Stomach (tissue), 9 donors: ENCODE measurements around the gene ETS1. TPM values are rescaled to one million over a fixed set of nuclear protein-coding genes. Genes with fewer than 3 reads are reported as not detected.

ENCODE experiments used
- DNase-seq, 2 donors: peaks; one replicate each; pipeline versions ENCODE4 v3.0.0 to v3.0.0-alpha.2; 2013 to 2019
- H3K27ac ChIP-seq, 5 donors: fragments of 200-600 bp in 4 of 5; sonication (generic) in 4 of 5; one replicate each; pipeline ENCODE4 v1.5.1; 2013 to 2019; ENCODE audit warnings: mild to moderate bottlenecking in 1 of 5, moderate library complexity in 1 of 5
- H3K27me3 ChIP-seq, 3 donors: fragments of 200-600 bp; sonication (generic); one replicate each; pipeline ENCODE4 v1.5.1; 2017 to 2019; ENCODE audit warnings: mixed run types in 1 of 3
- H3K36me3 ChIP-seq, 4 donors: fragments of 200-600 bp; sonication (generic); 1 replicate in 3 of 4; 2 replicates in 1 of 4; pipeline ENCODE4 v1.5.1; 2016 to 2019
- H3K4me1 ChIP-seq, 4 donors: fragments of 200-600 bp; sonication (generic); one replicate each; pipeline ENCODE4 v1.5.1; 2016 to 2019
- H3K4me3 ChIP-seq, 4 donors: fragments of 200-600 bp; sonication (generic) in 3 of 4; one replicate each; pipeline ENCODE4 v1.5.1; 2016 to 2019; ENCODE audit warnings: mild to moderate bottlenecking in 1 of 4
- H3K9me3 ChIP-seq, 4 donors: fragments of 200-600 bp; sonication (generic); one replicate each; pipeline ENCODE4 v1.5.1; 2016 to 2019
- CTCF ChIP-seq, 7 experiments: fragments of 450-650 bp in 4 of 7; fragments of 200-600 bp in 3 of 7; sonication (generic) in 3 of 7; IDR thresholded peaks; one replicate each; pipeline ENCODE4 v1.5.1; 2016 to 2019; ENCODE audit warnings: antibody characterized with exemption in 7 of 7, control low read depth in 2 of 7, mild to moderate bottlenecking in 1 of 7
- EP300 ChIP-seq: sonication (generic); formaldehyde crosslinking; IDR thresholded peaks from one replicate; pipeline ENCODE4 v1.6.1; 2017; ENCODE audit warnings: antibody characterized with exemption
- POLR2A ChIP-seq, 4 donors: fragments of 450-650 bp; IDR thresholded peaks; one replicate each; pipeline ENCODE4 v1.6.1; 2016; ENCODE audit warnings: antibody characterized with exemption in 4 of 4, control low read depth in 2 of 4, mild to moderate bottlenecking in 1 of 4, moderate library complexity in 1 of 4
- POLR2AphosphoS5 ChIP-seq, 3 donors: sonication (generic); formaldehyde crosslinking; IDR thresholded peaks; one replicate each; pipeline ENCODE4 v1.6.1; 2016; ENCODE audit warnings: antibody characterized with exemption in 3 of 3
- WGBS, 5 donors: extraction: QIAGEN DNeasy Blood & Tissue Kit in 3 of 5; methylation state at CpG; one replicate each; pipeline versions ENCODE4 v1.1.5 to v1.1.7; 2013 to 2018; 5-methylcytosine and 5-hydroxymethylcytosine counted together
- intact Hi-C: fragments of 100-400 bp; cut with DNase I; formaldehyde crosslinking; loops from one replicate; pipeline ENCODE4 v1.15.1; 2023; ENCODE audit warnings: low total_unique reads
- polyA plus RNA-seq, 3 donors: library from polyadenylated mRNA; stranded (reverse); fragments of 200-250 nt; gene quantifications; one replicate each; pipeline ENCODE4 v1.2.3, GENCODE V29; 2013
- total RNA-seq, 5 donors: library from RNA; depleted of rRNA; stranded (reverse); fragments of >200 nt; gene quantifications; one replicate each; pipeline versions ENCODE4 v1.1.0 to v1.2.3, GENCODE V29; 2014 to 2016
- donor health status: healthy with polysubstance abuse.
- donor health status: Bipolar disorder and iron deficiency.
- donor health status: healthy.

The ETS1 gene
- total and polyA plus RNA-seq, 8 donors, result 7.0 to 72.5 (median 22.5) TPM

- no peaks in the 10 kb centered on the region for H3K27me3 ChIP-seq
- 58 to 82% (median 74%) methylated on average over 5 of the region's 5 CpGs for WGBS, 5 donors
- peaks cover 46 to 92% (median 64%) of the 10 kb centered on the region in 4 donors for H3K4me1 ChIP-seq
- TF ChIP-seq POLR2A (IDR thresholded peaks at IDR 0.05) (no peak), CTCF (IDR thresholded peaks at IDR 0.05) (no peak), POLR2AphosphoS5 (IDR thresholded peaks at IDR 0.05) (no peak), EP300 (no peak)
- no peaks in the 10 kb centered on the region for H3K9me3 ChIP-seq
- peak in 1 of 2 donors; percentile 20 for DNase-seq
- H3K36me3 ChIP-seq, result peaks cover 9 to 50% (median 30%) of the 10 kb centered on the region in 4 donors
- H3K27ac ChIP-seq, result peak overlapping the region in 2 of 5 donors; percentile 59 to 69
- no peak overlapping the region for H3K4me3 ChIP-seq
- intact Hi-C loops, result no loop called here
These were observed 117.3 kb downstream of the ETS1 start for GRCh38 chr11:128470081-128470480.

GRCh38 chr11:128469220-128469619, 118.1 kb downstream of the ETS1 start:
- peak overlapping the region in 4 of 5 donors; percentile 1 to 69 (median 34) for H3K27ac ChIP-seq
- no peak for DNase-seq
- peaks cover 40 to 92% (median 63%) of the 10 kb centered on the region in 4 donors for H3K4me1 ChIP-seq
- peaks cover 9 to 50% (median 30%) of the 10 kb centered on the region in 4 donors for H3K36me3 ChIP-seq
- TF ChIP-seq EP300, result no peak
- TF ChIP-seq POLR2AphosphoS5 (IDR thresholded peaks at IDR 0.05), result no peak
- TF ChIP-seq CTCF (IDR thresholded peaks at IDR 0.05), result no peak
- no peak for TF ChIP-seq POLR2A (IDR thresholded peaks at IDR 0.05)
- WGBS, 5 donors, result 62 to 87% (median 81%) methylated on average over 4 of the region's 4 CpGs
- no peaks in the 10 kb centered on the region for H3K9me3 ChIP-seq
- intact Hi-C loops, result no loop called here
- no peaks in the 10 kb centered on the region for H3K27me3 ChIP-seq
- no peak overlapping the region for H3K4me3 ChIP-seq

- Histone ChIP-seq H3K9me3 (no peaks in the 10 kb centered on the region), H3K4me3 (no peak overlapping the region), H3K36me3 (peaks cover 9 to 45% (median 30%) of the 10 kb centered on the region in 4 donors), H3K4me1 (peaks cover 36 to 92% (median 63%) of the 10 kb centered on the region in 4 donors), H3K27ac (peak overlapping the region in 4 of 5 donors; percentile 45 to 69 (median 58)), H3K27me3 (no peaks in the 10 kb centered on the region)
- WGBS, 5 donors, result 77 to 83% (median 80%) methylated on average over 1 of the region's 1 CpG
- intact Hi-C loops, result no loop called here
- DNase-seq, result no peak
- TF ChIP-seq EP300, result no peak
- TF ChIP-seq POLR2A (IDR thresholded peaks at IDR 0.05), result no peak
- TF ChIP-seq CTCF (IDR thresholded peaks at IDR 0.05), result no peak
- TF ChIP-seq POLR2AphosphoS5 (IDR thresholded peaks at IDR 0.05), result no peak
These were observed 119.2 kb downstream of the ETS1 start for GRCh38 chr11:128468111-128468510.

- 52 to 70% (median 66%) methylated on average over 9 of the region's 9 CpGs for WGBS, 5 donors
- no peaks in the 10 kb centered on the region for H3K9me3 ChIP-seq
- intact Hi-C loops, result no loop called here
- peak in 1 of 3 donors; percentile 76 for TF ChIP-seq POLR2AphosphoS5 (IDR thresholded peaks at IDR 0.05)
- TF ChIP-seq CTCF (IDR thresholded peaks at IDR 0.05), result no peak
- TF ChIP-seq EP300, result no peak
- H3K27me3 ChIP-seq, result no peaks in the 10 kb centered on the region
- peaks cover 35 to 92% (median 60%) of the 10 kb centered on the region in 4 donors for H3K4me1 ChIP-seq
- H3K27ac ChIP-seq, result peak overlapping the region in 4 of 5 donors; percentile 45 to 69 (median 58)
- H3K4me3 ChIP-seq, result no peak overlapping the region
- peak in 1 of 2 donors; percentile 63 for DNase-seq
- H3K36me3 ChIP-seq, result peaks cover 4 to 47% (median 32%) of the 10 kb centered on the region in 4 donors
These were observed 119.7 kb downstream of the ETS1 start for GRCh38 chr11:128467610-128468041.
